ENCODE results near the gene TANGO2.

TANGO2 gene

GRCh38 chr22:20052309-20053259 is 31.7 kb downstream of the TANGO2 start:
- DNase-seq, result no peak

- DNase-seq, result no peak
Observed at GRCh38 chr22:20053407-20054033, 32.6 kb downstream of the TANGO2 start.

GRCh38 chr22:20054034-20054427 is 33.1 kb downstream of the TANGO2 start:
- no peak for DNase-seq

- DNase-seq, result no peak
Observed at GRCh38 chr22:20054485-20054884, 33.6 kb downstream of the TANGO2 start.

- DNase-seq, result no peak
Observed at GRCh38 chr22:20055144-20055543, 34.2 kb downstream of the TANGO2 start.

- no peak for DNase-seq
Observed at GRCh38 chr22:20055654-20056053, 34.7 kb downstream of the TANGO2 start.

- no peak for DNase-seq
Observed at GRCh38 chr22:20056161-20056560, 35.3 kb downstream of the TANGO2 start.

- DNase-seq, result no peak
Observed at GRCh38 chr22:20056696-20057386, 35.9 kb downstream of the TANGO2 start.

GRCh38 chr22:20057596-20058268 is 36.8 kb downstream of the TANGO2 start:
- no peak for DNase-seq

- DNase-seq, result no peak
Observed at GRCh38 chr22:20058989-20059770, 38.3 kb downstream of the TANGO2 start.

GRCh38 chr22:20060700-20061480 is 40.0 kb downstream of the TANGO2 start:
- no peak for DNase-seq

- DNase-seq, result no peak
Observed at GRCh38 chr22:20061481-20061861, 40.6 kb downstream of the TANGO2 start.

GRCh38 chr22:20062043-20062765 is 41.3 kb downstream of the TANGO2 start:
- DNase-seq, result no peak

- no peak for DNase-seq
Observed at GRCh38 chr22:20062766-20063083, 41.8 kb downstream of the TANGO2 start.

GRCh38 chr22:20063271-20064139 is 42.6 kb downstream of the TANGO2 start:
- no peak for DNase-seq

GRCh38 chr22:20064140-20064480 is 43.2 kb downstream of the TANGO2 start:
- DNase-seq, result no peak

GRCh38 chr22:20064545-20065262 is 43.8 kb downstream of the TANGO2 start:
- no peak for DNase-seq

GRCh38 chr22:20065896-20066616 is 45.1 kb downstream of the TANGO2 start:
- no peak for DNase-seq

Data from NCI-H1417 treated with DMSO at 0.1 percent for 48 hours (cell line).